HepG2 (cell line): Measurements from ENCODE around the gene CRIM1. TPM values are rescaled to one million over a fixed set of nuclear protein-coding genes. Genes with fewer than 3 reads are reported as not detected.

ENCODE experiments used
- ATAC-seq: fragments of 200-7000 bp; cut with Tn5 transposase; 3 replicates; pipeline ENCODE4 v1.9.1; 2020; ENCODE audit warnings: mild to moderate bottlenecking, moderate library complexity
- BruUV-seq: library from RNA; stranded (reverse); fragments of 400-500 nt; replicated peaks from 2 replicates; lab custom pipeline; 2021; lab: Mats Ljungman, UMichigan
- CTCF ChIA-PET: fragments of 300-600 bp; formaldehyde crosslinking; extraction: SDS; loops from one replicate; lab custom pipeline; 2021; ENCODE audit warnings: low total read pairs, inconsistent platforms, low intra/inter-chr PET ratio; lab: Yijun Ruan, JAX
- POLR2A ChIA-PET: fragments of 350-600 bp; sonication (Branson Sonifier 250); formaldehyde crosslinking; loops from one replicate; lab custom pipeline; 2020; ENCODE audit warnings: antibody characterized with exemption, inconsistent platforms; lab: Yijun Ruan, JAX
- DNase-seq: peaks from one replicate; pipeline ENCODE4 v3.0.0-alpha.2; 2015; ENCODE audit warnings: low spot score
- FAIRE-seq: peaks from 3 replicates; lab custom pipeline; 2011; peaks lifted over from hg19 to GRCh38; lab: Jason Lieb, UNC
- H2AFZ ChIP-seq: one replicate; pipeline ENCODE4 v1.6.1; 2011; ENCODE audit warnings: low read length, inconsistent platforms
- H3K27ac ChIP-seq: fragments of 300-600 bp; 3 replicates; pipeline ENCODE4 v1.8.0; 2011; ENCODE audit warnings: mixed run types, mild to moderate bottlenecking, mixed read lengths, low read length, inconsistent platforms; ENCODE audit not compliant: insufficient read depth; ENCODE audit errors: extremely low read length
- H3K27me3 ChIP-seq, 2 experiments: fragments of 200-600 bp in 1 of 2; 2 replicates in 1 of 2; 3 replicates in 1 of 2; pipeline versions ENCODE4 v1.6.0 to v1.8.0; 2011; ENCODE audit warnings: low read length in 2 of 2, mild to moderate bottlenecking in 2 of 2, moderate library complexity in 2 of 2, inconsistent platforms in 1 of 2; ENCODE audit not compliant: insufficient read depth in 2 of 2, control insufficient read depth in 1 of 2
- H3K36me3 ChIP-seq, 2 experiments: fragments of 200-600 bp in 1 of 2; replicated peaks in 1 of 2; 2 replicates in 1 of 2; 3 replicates in 1 of 2; pipeline versions ENCODE4 v1.5.1 to v1.8.0; 2011; ENCODE audit warnings: low read length in 2 of 2, inconsistent platforms in 1 of 2; ENCODE audit not compliant: insufficient read depth in 2 of 2, control insufficient read depth in 1 of 2
- H3K4me1 ChIP-seq: 2 replicates; pipeline ENCODE4 v1.5.1; 2012; ENCODE audit warnings: low read length, inconsistent platforms; ENCODE audit not compliant: insufficient read depth
- H3K4me2 ChIP-seq: 2 replicates; pipeline ENCODE4 v1.6.0; 2011; ENCODE audit warnings: low read depth, low read length, inconsistent platforms
- H3K4me3 ChIP-seq, 3 experiments: fragments of 200-600 bp in 1 of 3; sonication (generic), shearing (Covaris generic) in 1 of 3; replicated peaks in 1 of 3; 2 replicates each; pipeline ENCODE4 v1.5.1; 2011 to 2016; ENCODE audit warnings: low read length in 3 of 3, inconsistent platforms in 2 of 3, low read depth in 2 of 3, mild to moderate bottlenecking in 2 of 3, control low read depth in 1 of 3, mixed read lengths in 1 of 3; ENCODE audit not compliant: insufficient read depth in 1 of 3
- H3K79me2 ChIP-seq: one replicate; pipeline ENCODE4 v1.6.1; 2011; ENCODE audit warnings: low read length, inconsistent platforms; ENCODE audit not compliant: insufficient read depth
- H3K9ac ChIP-seq: 2 replicates; pipeline ENCODE4 v1.6.0; 2011; ENCODE audit warnings: mild to moderate bottlenecking, low read depth, low read length, inconsistent platforms; ENCODE audit not compliant: insufficient read depth
- H3K9me3 ChIP-seq: 2 replicates; pipeline ENCODE4 v1.5.1; 2012; ENCODE audit warnings: mild to moderate bottlenecking, low read length
- H4K20me1 ChIP-seq: 2 replicates; pipeline ENCODE4 v1.6.0; 2011; ENCODE audit warnings: inconsistent platforms, mild to moderate bottlenecking, low read length, moderate library complexity; ENCODE audit not compliant: insufficient read depth
- FOSL2 ChIP-seq: sonication (generic); formaldehyde crosslinking; IDR thresholded peaks from 2 replicates; pipeline ENCODE4 v1.4.0; 2020; ENCODE audit warnings: missing genetic modification reagents
- GMEB2 ChIP-seq: IDR thresholded peaks from 2 replicates; pipeline ENCODE4 v1.6.1; 2016; ENCODE audit warnings: missing biosample characterization, missing genetic modification reagents, low read depth
- IRF2 ChIP-seq: IDR thresholded peaks from 2 replicates; pipeline ENCODE4 v1.6.1; 2018; ENCODE audit warnings: missing genetic modification reagents, missing compliant biosample characterization
- NCOA1 ChIP-seq: sonication (generic); formaldehyde crosslinking; IDR thresholded peaks from 2 replicates; pipeline ENCODE4 v1.9.0; 2021; ENCODE audit warnings: missing genetic modification reagents
- TFDP1 ChIP-seq: IDR thresholded peaks from 2 replicates; pipeline ENCODE4 v1.6.1; 2016; ENCODE audit warnings: missing compliant biosample characterization, missing genetic modification reagents, borderline replicate concordance
- ZNF766 ChIP-seq: sonication (generic); formaldehyde crosslinking; IDR thresholded peaks from 2 replicates; pipeline ENCODE4 v1.5.0; 2020; ENCODE audit warnings: missing genetic modification reagents, borderline replicate concordance
- WGBS: methylation state at CpG from one replicate; pipeline ENCODE4 v1.1.6; 2017; ENCODE audit warnings: low lambda C conversion rate; 5-methylcytosine and 5-hydroxymethylcytosine counted together
- in situ Hi-C: cut with HindIII; loops from 2 replicates; pipeline ENCODE4 v1.10.0; 2017; ENCODE audit warnings: low pct_unique_long_range_greater_than_20kb; ENCODE audit not compliant: extremely low pct_ligation_motif_present
- intact Hi-C: fragments of 100-400 bp; cut with micrococcal nuclease; formaldehyde crosslinking; loops from one replicate; pipeline ENCODE4 v1.10.0; 2022; ENCODE audit not compliant: unreplicated experiment
- polyA plus RNA-seq, 8 experiments: library from polyadenylated mRNA; depleted of rRNA in 3 of 8; stranded (reverse) in 7 of 8; unstranded in 1 of 8; fragments of >200 nt; fragmentation: Illumina TruSeq in 4 of 8; extraction: Trizol in 4 of 8; gene quantifications; 2 replicates each; pipeline versions ENCODE4 v1.2.1 to v1.2.3, GENCODE V29; 2011 to 2016; ENCODE audit warnings: low read depth in 4 of 8, missing spikeins in 1 of 8, mixed read lengths in 1 of 8; ENCODE audit not compliant: insufficient read depth in 1 of 8
- total RNA-seq, 5 experiments: library from RNA; depleted of rRNA; stranded (reverse); fragments of >200 nt; fragmentation: Illumina TruSeq; extraction: Trizol; gene quantifications; 2 replicates each; pipeline ENCODE4 v1.2.3, GENCODE V29; 2016; ENCODE audit warnings: low read depth in 1 of 5

CRIM1 gene
- total and polyA plus RNA-seq, 2 of the 13 experiments (the other 11 are each of a cell fraction or from before 2014, with no cell fraction given): 39.1 to 69.9 TPM

- no peak overlapping the region for H2AFZ ChIP-seq
- FAIRE-seq (no peak), DNase-seq (peak; percentile 18), ATAC-seq (no peak)
- H3K4me2 ChIP-seq: no peak overlapping the region
- H3K9ac ChIP-seq: no peak overlapping the region
- 96% methylated on average over 8 of the region's 8 CpGs for WGBS
- BruUV-seq: no TSS peak
- H3K27ac ChIP-seq: no peak overlapping the region
- no peak for TF ChIP-seq ZNF766 (CRISPR knock-in tag)
- 0 out of 2 replicates have a peak, but pooled peaks have one; percentile 18 for TF ChIP-seq FOSL2 (CRISPR knock-in tag)
- no peak for TF ChIP-seq IRF2 (CRISPR knock-in tag)
- no peak for TF ChIP-seq NCOA1 (CRISPR knock-in tag)
- no peak for TF ChIP-seq GMEB2 (CRISPR knock-in tag)
- TF ChIP-seq TFDP1 (CRISPR knock-in tag): no peak
- H3K9me3 ChIP-seq: no peaks in the 10 kb centered on the region
- POLR2A ChIA-PET: no interaction called here
- H3K27me3 ChIP-seq: no peaks in the 10 kb centered on the region
- no peaks in the 10 kb centered on the region for H4K20me1 ChIP-seq
- in situ Hi-C loops (no loop called here), intact Hi-C loops (no loop called here)
- H3K4me3 ChIP-seq: no peak overlapping the region
- H3K79me2 ChIP-seq: no peaks in the 10 kb centered on the region
- CTCF ChIA-PET: no interaction called here
- H3K4me1 ChIP-seq: peaks cover 23% of the 10 kb centered on the region
- peaks cover 2 to 34% of the 10 kb centered on the region in 2 experiments; a peak in 3 of 5 replicates for H3K36me3 ChIP-seq
These were observed 205.8 kb downstream of the CRIM1 start for GRCh38 chr2:36561237-36561944.
